ENCODE data around the gene HACD2. TPM values are rescaled to one million over a fixed set of nuclear protein-coding genes. Genes with fewer than 3 reads are reported as not detected.

Gene HACD2
- total and polyA plus RNA-seq, 12 donors: 6.8 to 14.1 (median 10.6) TPM

GRCh38 chr3:123485551-123485950, 99.3 kb downstream of the HACD2 start:
- no peak for ATAC-seq
- peaks cover 0 to 32% (median 5%) of the 10 kb centered on the region in 9 donors for H3K4me1 ChIP-seq
- H3K4me3 ChIP-seq: no peak overlapping the region
- H3K9me3 ChIP-seq: no peaks in the 10 kb centered on the region
- peaks cover 0 to 4% (median 0%) of the 10 kb centered on the region in 9 donors for H3K36me3 ChIP-seq
- 97% methylated on average over 4 of the region's 4 CpGs for WGBS, 2 donors
- no peak for TF ChIP-seq CTCF (IDR thresholded peaks at IDR 0.05)
- intact Hi-C loops (cut with DNase I): loop anchor here in 5 of 10 donors (5.0 kb wide), 2 partner anchors 33 to 38 kb away; partner anchors contain the start of gene ADCY5 (in 2 of the 5)
- H3K27me3 ChIP-seq: no peaks in the 10 kb centered on the region
- DNase-seq: no peak
- no peak overlapping the region for H3K27ac ChIP-seq

- peaks cover 0 to 20% (median 0%) of the 10 kb centered on the region in 9 donors for H3K4me1 ChIP-seq
- no peak for DNase-seq
Observed at GRCh38 chr3:123483146-123483545, 101.7 kb downstream of the HACD2 start.

GRCh38 chr3:123481722-123482457, 103.0 kb downstream of the HACD2 start:
- no peak for TF ChIP-seq CTCF (IDR thresholded peaks at IDR 0.05)
- no peaks in the 10 kb centered on the region for H3K36me3 ChIP-seq
- intact Hi-C loops (cut with DNase I): no loop called here
- ATAC-seq (peak in 7 of 8 donors; percentile 21 to 57 (median 45)), DNase-seq (no peak)
- no peak overlapping the region for H3K4me3 ChIP-seq
- H3K4me1 ChIP-seq: peaks cover 0 to 9% (median 0%) of the 10 kb centered on the region in 9 donors
- H3K27ac ChIP-seq: no peak overlapping the region
- H3K9me3 ChIP-seq: no peaks in the 10 kb centered on the region
- peaks cover 0 to 3% (median 0%) of the 10 kb centered on the region in 7 donors for H3K27me3 ChIP-seq
- WGBS, 2 donors: 76 to 79% methylated on average over 12 of the region's 12 CpGs

More at GRCh38 chr3:123483146-123483545, 101.7 kb downstream of the HACD2 start:
- intact Hi-C loops (cut with DNase I): no loop called here
- no peak for TF ChIP-seq CTCF (IDR thresholded peaks at IDR 0.05)
- ATAC-seq: no peak
- WGBS, 2 donors: 87 to 89% methylated on average over 6 of the region's 6 CpGs
- H3K27me3 ChIP-seq: peaks cover 0 to 3% (median 0%) of the 10 kb centered on the region in 7 donors
- H3K9me3 ChIP-seq: no peaks in the 10 kb centered on the region
- no peak overlapping the region for H3K27ac ChIP-seq
- no peaks in the 10 kb centered on the region for H3K36me3 ChIP-seq
- no peak overlapping the region for H3K4me3 ChIP-seq

GRCh38 chr3:123481071-123481470, 103.8 kb downstream of the HACD2 start:
- no peak for ATAC-seq
- Histone ChIP-seq H3K4me1 (peaks cover 0 to 5% (median 0%) of the 10 kb centered on the region in 9 donors), H3K9me3 (no peaks in the 10 kb centered on the region), H3K36me3 (no peaks in the 10 kb centered on the region), H3K27me3 (peaks cover 0 to 3% (median 0%) of the 10 kb centered on the region in 7 donors), H3K4me3 (no peak overlapping the region), H3K27ac (no peak overlapping the region)
- intact Hi-C loops (cut with DNase I): no loop called here
- no peak for DNase-seq
- TF ChIP-seq CTCF (IDR thresholded peaks at IDR 0.05): no peak
- WGBS, 2 donors: 95% methylated on average over 7 of the region's 7 CpGs
